Measurements from ENCODE around the gene BEAN1. TPM values are rescaled to one million over a fixed set of nuclear protein-coding genes. Genes with fewer than 3 reads are reported as not detected.

BEAN1 gene
- total RNA-seq, 1 experiment from 2014 or later: 0.24 TPM

DNA sequence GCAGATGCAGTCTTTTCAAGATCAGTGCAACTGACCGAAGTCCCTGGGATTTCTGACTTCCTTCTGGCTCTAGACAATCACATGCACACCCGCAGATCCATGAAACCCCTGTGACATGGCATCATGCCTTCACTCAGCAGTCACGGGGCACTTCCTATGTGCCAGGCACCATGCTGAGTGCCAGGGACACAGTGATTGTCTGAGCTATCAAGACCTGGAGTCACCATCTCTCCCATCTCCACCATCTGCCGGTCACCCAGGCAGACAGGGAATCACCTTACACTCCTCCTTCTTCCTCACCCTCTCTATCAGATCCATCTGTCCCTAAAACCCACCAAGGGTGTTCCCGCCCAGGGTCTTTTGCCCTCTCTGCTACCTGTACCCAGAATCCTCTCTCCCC, 5.3 kb downstream of the BEAN1 start:
- Histone ChIP-seq H2AFZ (ENCODE audit: low read length) (no peak overlapping the region), H3K56ac (ENCODE audit: insufficient read length, low read depth, low read length) (no peak overlapping the region), H4K5ac (ENCODE audit: insufficient read length, low read depth, low read length) (no peak overlapping the region), H3K9ac (ENCODE audit: extremely low read depth, insufficient read length, low read length) (no peak overlapping the region), H4K8ac (replicated peaks; ENCODE audit: insufficient read length, low read depth, low read length) (no peak overlapping the region), H2BK20ac (ENCODE audit: low read depth, low read length, poor library complexity, severe bottlenecking) (no peak overlapping the region), H3K79me2 (ENCODE audit: insufficient read depth, low read length) (no peaks in the 10 kb centered on the region), H3T11ph (ENCODE audit: low read length) (no peak overlapping the region), H3K4me2 (ENCODE audit: insufficient read depth, insufficient read length, low read length) (no peak overlapping the region), H3K4ac (ENCODE audit: low read depth, low read length) (no peak overlapping the region), H2BK12ac (ENCODE audit: insufficient read length, low read depth, low read length) (no peak overlapping the region), H4K20me1 (ENCODE audit: control insufficient read depth, insufficient read depth, insufficient read length) (peaks cover 2% of the 10 kb centered on the region), H2BK120ac (ENCODE audit: low read depth, low read length, poor library complexity, severe bottlenecking) (no peak overlapping the region), H3K27me3 (ENCODE audit: insufficient read depth, low read length) (peaks cover 26% of the 10 kb centered on the region), H2BK15ac (ENCODE audit: low read depth, low read length) (no peak overlapping the region), H3K14ac (ENCODE audit: insufficient read depth, low read length) (no peak overlapping the region), H3K23ac (ENCODE audit: insufficient read length, low read depth, low read length) (no peak overlapping the region), H2AK5ac (ENCODE audit: insufficient read length, low read length) (no peak overlapping the region), H3K4me1 (ENCODE audit: insufficient read depth, low read length) (peaks cover 7% of the 10 kb centered on the region; the same call in 1 of the 2 replicates), H3K9me3 (ENCODE audit: control insufficient read depth, low read depth, low read length) (no peaks in the 10 kb centered on the region), H3K27ac (ENCODE audit: insufficient read length, low read depth, low read length) (no peak overlapping the region), H3K79me1 (ENCODE audit: insufficient read depth, low read depth, low read length, poor library complexity, severe bottlenecking) (no peaks in the 10 kb centered on the region), H3K18ac (ENCODE audit: insufficient read length, low read depth, low read length) (no peak overlapping the region), H2BK5ac (ENCODE audit: insufficient read length, low read length) (no peak overlapping the region), H3K23me2 (ENCODE audit: insufficient read length, low read depth, low read length, poor library complexity, severe bottlenecking) (peaks cover 10% of the 10 kb centered on the region), H4K91ac (ENCODE audit: insufficient read length, low read depth, low read length) (no peak overlapping the region)
- WGBS (ENCODE audit: extremely low coverage, insufficient read length, low lambda C conversion rate): no CpG with 5 or more reads among the region's 5 CpGs
- no peak for DNase-seq
- H3K27ac Mint-ChIP-seq: peak overlapping the region in 1 of 3 experiments; percentile 29; a peak in 1 of 7 replicates
- no peaks in the 10 kb centered on the region for H3K9me3 Mint-ChIP-seq
- no peak overlapping the region; a peak in 1 of 5 replicates for H3K4me3 Mint-ChIP-seq
- no peaks in the 10 kb centered on the region for H3K36me3 Mint-ChIP-seq (ENCODE audit: insufficient read depth in 1 of 3, low read depth in 3 of 3)
- no peak for TF ChIP-seq CTCF (conservative IDR thresholded peaks at IDR 0.05)
- peaks cover 61% of the 10 kb centered on the region for H3K27me3 Mint-ChIP-seq (ENCODE audit: low read depth)
- H3K4me1 Mint-ChIP-seq: peaks cover 18 to 37% of the 10 kb centered on the region in 2 experiments
